Activated CD4-positive, alpha-beta T cell treated with anti-CD3 and anti-CD28 coated beads, Interleukin-2, amount 50 U/mL, for 48 hours (primary cell): ENCODE results near the gene CNOT10.
A peak's percentile ranks its signal among the peaks of the same experiment; 100 is the strongest.
"Not testable (repeated sequence)": the region's sequence is repeated elsewhere in the genome, so short reads cannot be mapped to it uniquely, and the experiment has no call there.

Source experiments
- DNase-seq, 2 experiments: peaks; one replicate each; pipeline ENCODE4 v3.0.0-alpha.2; 2020

Gene CNOT10

GRCh38 chr3:32759342-32759741, 74.4 kb downstream of the CNOT10 start:
- DNase-seq, result no peak

- DNase-seq, result no peak
Observed at GRCh38 chr3:32764481-32764880, 79.5 kb downstream of the CNOT10 start.

GRCh38 chr3:32778389-32778788, 93.4 kb downstream of the CNOT10 start:
- peak; percentile 4 to 18 for DNase-seq

GRCh38 chr3:32780071-32780734, 95.2 kb downstream of the CNOT10 start:
- no peak for DNase-seq

- DNase-seq, result peak; percentile 22 to 34
Observed at GRCh38 chr3:32780735-32781210, 95.8 kb downstream of the CNOT10 start.

GRCh38 chr3:32781211-32781968, 96.4 kb downstream of the CNOT10 start:
- peak; percentile 75 to 83 for DNase-seq

- DNase-seq, result not testable (repeated sequence)
Observed at GRCh38 chr3:32781969-32782270, 96.9 kb downstream of the CNOT10 start.

GRCh38 chr3:32782407-32782806, 97.4 kb downstream of the CNOT10 start:
- DNase-seq, result no peak

GRCh38 chr3:32791833-32792232, 106.8 kb downstream of the CNOT10 start:
- no peak for DNase-seq

GRCh38 chr3:32794487-32795308, 109.7 kb downstream of the CNOT10 start:
- no peak for DNase-seq

- not testable (repeated sequence) for DNase-seq
Observed at GRCh38 chr3:32796384-32796950, 111.5 kb downstream of the CNOT10 start.

- DNase-seq, result no peak
Observed at GRCh38 chr3:32797776-32798175, 112.8 kb downstream of the CNOT10 start.

- not testable (repeated sequence) for DNase-seq
Observed at GRCh38 chr3:32801440-32801839, 116.5 kb downstream of the CNOT10 start.

GRCh38 chr3:32813180-32813579, 128.2 kb downstream of the CNOT10 start:
- DNase-seq, result no peak

- DNase-seq, result no peak
Observed at GRCh38 chr3:32814361-32814760, 129.4 kb downstream of the CNOT10 start.

GRCh38 chr3:32815841-32816438, 131.0 kb downstream of the CNOT10 start:
- DNase-seq, result no peak

- peak; percentile 24 to 29 for DNase-seq
Observed at GRCh38 chr3:32816439-32817256, 131.7 kb downstream of the CNOT10 start.

- no peak for DNase-seq
Observed at GRCh38 chr3:32817257-32817557, 132.2 kb downstream of the CNOT10 start.

- peak; percentile 33 to 38 for DNase-seq
Observed at GRCh38 chr3:32817558-32818228, 132.7 kb downstream of the CNOT10 start, which contains the start of gene TRIM71. TRIM71 (plus strand) TSS chr3:32817997; CDS start chr3:32818081, 84 bp downstream.

GRCh38 chr3:32818229-32818969, 133.4 kb downstream of the CNOT10 start:
- peak; percentile 5 to 16 for DNase-seq
